Panc1 (cell line): Measurements from ENCODE around the gene GTF2E1. TPM values are rescaled to one million over a fixed set of nuclear protein-coding genes. Genes with fewer than 3 reads are reported as not detected.
A peak's percentile ranks its signal among the peaks of the same experiment; 100 is the strongest.
"Not testable (repeated sequence)": the region's sequence is repeated elsewhere in the genome, so short reads cannot be mapped to it uniquely, and the experiment has no call there.

Source experiments
- ATAC-seq: fragments of 200-7000 bp; cut with Tn5 transposase; 2 replicates; pipeline ENCODE4 v1.9.1; 2020; ENCODE audit warnings: mild to moderate bottlenecking, moderate library complexity
- BruUV-seq: library from RNA; stranded (reverse); fragments of 400-500 nt; replicated peaks from 2 replicates; lab custom pipeline; 2021; lab: Mats Ljungman, UMichigan
- CTCF ChIA-PET: fragments of 300-600 bp; sonication (Branson Sonifier 250); formaldehyde crosslinking; loops from one replicate; lab custom pipeline; 2022; ENCODE audit warnings: antibody characterized with exemption; lab: Charles Lee
- POLR2A ChIA-PET: fragments of 300-600 bp; sonication (Branson Sonifier 250); formaldehyde crosslinking; loops from one replicate; lab custom pipeline; 2022; ENCODE audit warnings: antibody characterized with exemption; lab: Charles Lee
- DNase-seq: peaks from one replicate; pipeline ENCODE4 v3.0.0-alpha.2; 2010; ENCODE audit warnings: low read depth, low spot score
- H3K27ac ChIP-seq: 2 replicates; pipeline ENCODE4 v1.5.1; 2011; ENCODE audit warnings: mild to moderate bottlenecking, low read length, inconsistent platforms
- H3K27me3 ChIP-seq: fragments of 200-500 bp; sonication (Bioruptor generic); 2 replicates; pipeline ENCODE4 v1.6.0; 2014; ENCODE audit warnings: low read length, inconsistent platforms; ENCODE audit not compliant: control insufficient read depth, insufficient read depth
- H3K36me3 ChIP-seq: fragments of 200-500 bp; sonication (Bioruptor generic); 2 replicates; pipeline ENCODE4 v1.5.1; 2014; ENCODE audit warnings: inconsistent platforms, mild to moderate bottlenecking, low read length, moderate library complexity; ENCODE audit not compliant: control insufficient read depth, insufficient read depth
- H3K4me1 ChIP-seq: 2 replicates; pipeline ENCODE4 v1.5.1; 2011; ENCODE audit warnings: inconsistent platforms, mild to moderate bottlenecking, low read length, moderate library complexity; ENCODE audit not compliant: control insufficient read depth, insufficient read depth
- H3K4me3 ChIP-seq, 2 experiments: 2 replicates each; pipeline ENCODE4 v1.5.1; 2011 to 2012; ENCODE audit warnings: low read depth in 2 of 2, low read length in 2 of 2, mild to moderate bottlenecking in 2 of 2, inconsistent platforms in 1 of 2, moderate library complexity in 1 of 2
- H3K9me3 ChIP-seq: fragments of 200-500 bp; sonication (Bioruptor generic); 2 replicates; pipeline ENCODE4 v1.5.1; 2014; ENCODE audit warnings: low read depth, mild to moderate bottlenecking, inconsistent platforms, low read length, moderate library complexity; ENCODE audit not compliant: control insufficient read depth, insufficient read depth
- POLR2AphosphoS5 ChIP-seq: IDR thresholded peaks from 2 replicates; pipeline ENCODE4 v1.6.1; 2012; ENCODE audit warnings: mild to moderate bottlenecking, low read depth, low read length, moderate library complexity
- REST ChIP-seq, 2 experiments: IDR thresholded peaks; 2 replicates each; pipeline ENCODE4 v1.6.1; 2011 to 2012; ENCODE audit warnings: low read depth in 2 of 2, control low read depth in 1 of 2, low read length in 1 of 2, mild to moderate bottlenecking in 1 of 2, moderate library complexity in 1 of 2; ENCODE audit not compliant: insufficient read depth in 1 of 2
- SIN3A ChIP-seq: IDR thresholded peaks from 2 replicates; pipeline ENCODE4 v1.6.1; 2012; ENCODE audit warnings: low read depth, mild to moderate bottlenecking, low read length, moderate library complexity, borderline replicate concordance; ENCODE audit not compliant: insufficient read depth
- TCF7L2 ChIP-seq: IDR thresholded peaks from 2 replicates; pipeline ENCODE4 v1.6.1; 2011; ENCODE audit warnings: mild to moderate bottlenecking, low read depth, low read length, inconsistent platforms
- in situ Hi-C: cut with HindIII; loops from 2 replicates; pipeline ENCODE4 v1.10.0; 2016; ENCODE audit warnings: low sequenced_read_pairs, low pct_unique_long_range_greater_than_20kb
- intact Hi-C: fragments of 100-400 bp; cut with micrococcal nuclease; formaldehyde crosslinking; loops from one replicate; pipeline ENCODE4 v1.10.0; 2022; ENCODE audit not compliant: unreplicated experiment
- total RNA-seq: library from RNA; stranded (reverse); gene quantifications from one replicate; pipeline ENCODE4 v1.2.1, GENCODE V29; 2021; ENCODE audit not compliant: unreplicated experiment
- TF ChIP-seq, protein P1 (sequence below): fragments of 450-650 bp; IDR thresholded peaks from 2 replicates; pipeline ENCODE4 v1.5.1; 2017; ENCODE audit warnings: mild to moderate bottlenecking

The GTF2E1 gene
- total RNA-seq, 1 experiment from 2014 or later, result 32.0 TPM

DNA sequence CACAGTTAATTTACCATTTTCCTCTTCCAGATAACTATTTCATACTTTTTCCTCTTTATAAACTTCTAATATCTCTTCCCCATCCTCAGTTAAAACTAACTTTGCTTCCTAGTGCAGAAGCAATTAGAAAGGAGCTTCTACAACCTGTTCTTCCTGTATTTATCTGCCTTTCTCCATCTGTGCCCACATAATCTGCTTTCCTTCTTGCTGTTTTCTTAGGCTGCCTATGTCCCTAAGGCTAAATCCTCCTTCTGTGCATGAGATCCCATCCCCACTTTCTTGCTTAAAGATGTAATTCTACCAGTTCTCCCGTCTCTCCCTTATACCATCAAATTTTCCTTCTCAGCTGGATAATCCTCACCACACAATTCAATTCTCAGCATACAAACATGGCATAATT lies 32.2 kb upstream of the GTF2E1 start:
- Histone ChIP-seq H3K27me3 (no peaks in the 10 kb centered on the region), H3K36me3 (no peaks in the 10 kb centered on the region), H3K4me3 (no peak overlapping the region), H3K4me1 (no peaks in the 10 kb centered on the region), H3K27ac (no peak overlapping the region), H3K9me3 (no peaks in the 10 kb centered on the region)
- ATAC-seq (no peak), DNase-seq (no peak)
- CTCF ChIA-PET, result no interaction called here
- TF ChIP-seq, protein P1, sequence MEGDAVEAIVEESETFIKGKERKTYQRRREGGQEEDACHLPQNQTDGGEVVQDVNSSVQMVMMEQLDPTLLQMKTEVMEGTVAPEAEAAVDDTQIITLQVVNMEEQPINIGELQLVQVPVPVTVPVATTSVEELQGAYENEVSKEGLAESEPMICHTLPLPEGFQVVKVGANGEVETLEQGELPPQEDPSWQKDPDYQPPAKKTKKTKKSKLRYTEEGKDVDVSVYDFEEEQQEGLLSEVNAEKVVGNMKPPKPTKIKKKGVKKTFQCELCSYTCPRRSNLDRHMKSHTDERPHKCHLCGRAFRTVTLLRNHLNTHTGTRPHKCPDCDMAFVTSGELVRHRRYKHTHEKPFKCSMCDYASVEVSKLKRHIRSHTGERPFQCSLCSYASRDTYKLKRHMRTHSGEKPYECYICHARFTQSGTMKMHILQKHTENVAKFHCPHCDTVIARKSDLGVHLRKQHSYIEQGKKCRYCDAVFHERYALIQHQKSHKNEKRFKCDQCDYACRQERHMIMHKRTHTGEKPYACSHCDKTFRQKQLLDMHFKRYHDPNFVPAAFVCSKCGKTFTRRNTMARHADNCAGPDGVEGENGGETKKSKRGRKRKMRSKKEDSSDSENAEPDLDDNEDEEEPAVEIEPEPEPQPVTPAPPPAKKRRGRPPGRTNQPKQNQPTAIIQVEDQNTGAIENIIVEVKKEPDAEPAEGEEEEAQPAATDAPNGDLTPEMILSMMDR, result no peak
- no peak for TF ChIP-seq TCF7L2
- TF ChIP-seq SIN3A, result no peak
- no peak for TF ChIP-seq POLR2AphosphoS5
- TF ChIP-seq REST (IDR thresholded peaks at IDR 0.05; ENCODE audit: insufficient read depth in 1 of 2, low read depth in 2 of 2, low read length in 1 of 2), result no peak
- BruUV-seq, result no TSS peak
- in situ Hi-C loops (no loop called here), intact Hi-C loops (no loop called here)
- POLR2A ChIA-PET, result no interaction called here

- POLR2A ChIA-PET, result interaction anchor here (0.7 kb wide), 1 partner anchor 981 kb away, joined by 11 read pairs; no protein-coding TSS in a partner anchor
- H3K4me3 ChIP-seq, result no peak overlapping the region
- CTCF ChIA-PET, result no interaction called here
- DNase-seq, result no peak
- ATAC-seq, result no peak
- intact Hi-C loops (no loop called here), in situ Hi-C loops (no loop called here)
- H3K36me3 ChIP-seq, result no peaks in the 10 kb centered on the region
- no peaks in the 10 kb centered on the region for H3K27me3 ChIP-seq
- H3K9me3 ChIP-seq, result no peaks in the 10 kb centered on the region
- TF ChIP-seq REST (IDR thresholded peaks at IDR 0.05; ENCODE audit: insufficient read depth in 1 of 2, low read depth in 2 of 2, low read length in 1 of 2) (no peak), SIN3A (no peak), POLR2AphosphoS5 (no peak)
- no TSS peak for BruUV-seq
- no peak overlapping the region for H3K27ac ChIP-seq
- no peaks in the 10 kb centered on the region for H3K4me1 ChIP-seq
These were observed 29.3 kb upstream of the GTF2E1 start for GRCh38 chr3:120713262-120713661.

- POLR2A ChIA-PET, CTCF ChIA-PET, DNase-seq: not testable (repeated sequence)
These were observed 23.2 kb upstream of the GTF2E1 start for GRCh38 chr3:120719167-120719834.

More at GRCh38 chr3:120719167-120719834, 23.2 kb upstream of the GTF2E1 start:
- ATAC-seq, H3K27me3 ChIP-seq, H3K4me1 ChIP-seq, intact Hi-C loops, H3K36me3 ChIP-seq, in situ Hi-C loops, H3K9me3 ChIP-seq, BruUV-seq: not testable (repeated sequence)
- Histone ChIP-seq H3K27ac (0 out of 2 replicates have a peak overlapping the region, but pooled peaks have one; percentile 23), H3K4me3 (peak overlapping the region; percentile 21 to 44)
